Skin of body (tissue), 1 donor: ENCODE data around the gene CCDC142. TPM values are rescaled to one million over a fixed set of nuclear protein-coding genes. Genes with fewer than 3 reads are reported as not detected.

Experiments
- total RNA-seq: library from RNA; depleted of rRNA; stranded (reverse); fragments of >200 nt; gene quantifications from one replicate; pipeline ENCODE4 v1.2.3, GENCODE V29; 2014

The CCDC142 gene
- total RNA-seq, 1 donor from 2014 or later: 17.5 TPM

Other genes with a start within 250 kb of the CCDC142 start
- 2.1 TPM for gene SLC4A5, start 139.6 kb downstream of the CCDC142 start, total RNA-seq
- gene DCTN1, start 102.7 kb downstream of the CCDC142 start, total RNA-seq: 59.2 TPM
- 0.30 TPM for gene C2orf81, start 61.4 kb downstream of the CCDC142 start, total RNA-seq
- 5.7 TPM for gene WDR54, start 61.3 kb downstream of the CCDC142 start, total RNA-seq
- gene RTKN, start 41.1 kb downstream of the CCDC142 start, total RNA-seq: 25.7 TPM
- 6.8 TPM for gene INO80B, start 27.9 kb downstream of the CCDC142 start, total RNA-seq
- 20.1 TPM for gene WBP1, start 24.6 kb downstream of the CCDC142 start, total RNA-seq
- gene MOGS, start 17.6 kb downstream of the CCDC142 start, total RNA-seq: 28.7 TPM
- gene MRPL53, start 10.3 kb downstream of the CCDC142 start, total RNA-seq: 17.8 TPM
- 10.5 TPM for gene TTC31, start 83 bp upstream of the CCDC142 start, total RNA-seq
- gene LBX2, start 16.6 kb upstream of the CCDC142 start, total RNA-seq: 0.20 TPM
- gene PCGF1, start 24.7 kb upstream of the CCDC142 start, total RNA-seq: 8.1 TPM
- not detected for gene TLX2, start 31.5 kb upstream of the CCDC142 start, total RNA-seq
- 0.59 TPM for gene DQX1, start 43.2 kb upstream of the CCDC142 start, total RNA-seq
- 55.4 TPM for gene AUP1, start 46.7 kb upstream of the CCDC142 start, total RNA-seq
- gene HTRA2, start 46.9 kb upstream of the CCDC142 start, total RNA-seq: 18.1 TPM
- gene LOXL3, start 70.9 kb upstream of the CCDC142 start, total RNA-seq: 3.7 TPM
- gene DOK1, start 71.7 kb upstream of the CCDC142 start, total RNA-seq: 6.2 TPM
- gene M1AP, start 165.3 kb upstream of the CCDC142 start, total RNA-seq: 0.99 TPM
- gene SEMA4F, start 171.2 kb upstream of the CCDC142 start, total RNA-seq: 3.2 TPM